OCI-M1 (cell line): ENCODE measurements around the gene NFATC2.

ENCODE experiments used
- DNase-seq: peaks from one replicate; lab custom pipeline; 2025; lab: John Stamatoyannopoulos, UW

Gene NFATC2

DNA sequence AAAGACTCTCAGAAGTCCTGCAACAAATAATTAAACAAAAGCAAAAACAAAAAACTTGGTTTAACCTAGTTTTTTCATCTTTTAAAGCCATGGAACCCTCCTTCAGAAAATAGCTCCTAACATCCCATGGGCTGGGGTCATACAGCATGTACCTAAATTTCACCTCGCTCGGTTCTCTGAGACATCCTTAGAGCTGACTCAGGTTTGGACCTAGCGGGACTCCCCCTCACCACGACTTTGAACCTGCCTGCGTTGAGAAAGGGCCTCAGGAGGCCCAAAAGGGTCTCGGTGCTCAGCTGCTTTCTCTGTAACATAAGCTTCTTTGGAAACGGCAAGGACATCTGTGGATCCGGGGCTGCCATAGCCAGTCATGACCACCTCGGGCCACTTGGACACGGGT lies 112.8 kb downstream of the NFATC2 start:
- no peak for DNase-seq

- no peak for DNase-seq
Observed at GRCh38 chr20:51429144-51429482, 113.4 kb downstream of the NFATC2 start.

- no peak for DNase-seq
Observed at GRCh38 chr20:51428401-51429143, 113.9 kb downstream of the NFATC2 start.

- no peak for DNase-seq
Observed at GRCh38 chr20:51427651-51428291, 114.7 kb downstream of the NFATC2 start.

DNA sequence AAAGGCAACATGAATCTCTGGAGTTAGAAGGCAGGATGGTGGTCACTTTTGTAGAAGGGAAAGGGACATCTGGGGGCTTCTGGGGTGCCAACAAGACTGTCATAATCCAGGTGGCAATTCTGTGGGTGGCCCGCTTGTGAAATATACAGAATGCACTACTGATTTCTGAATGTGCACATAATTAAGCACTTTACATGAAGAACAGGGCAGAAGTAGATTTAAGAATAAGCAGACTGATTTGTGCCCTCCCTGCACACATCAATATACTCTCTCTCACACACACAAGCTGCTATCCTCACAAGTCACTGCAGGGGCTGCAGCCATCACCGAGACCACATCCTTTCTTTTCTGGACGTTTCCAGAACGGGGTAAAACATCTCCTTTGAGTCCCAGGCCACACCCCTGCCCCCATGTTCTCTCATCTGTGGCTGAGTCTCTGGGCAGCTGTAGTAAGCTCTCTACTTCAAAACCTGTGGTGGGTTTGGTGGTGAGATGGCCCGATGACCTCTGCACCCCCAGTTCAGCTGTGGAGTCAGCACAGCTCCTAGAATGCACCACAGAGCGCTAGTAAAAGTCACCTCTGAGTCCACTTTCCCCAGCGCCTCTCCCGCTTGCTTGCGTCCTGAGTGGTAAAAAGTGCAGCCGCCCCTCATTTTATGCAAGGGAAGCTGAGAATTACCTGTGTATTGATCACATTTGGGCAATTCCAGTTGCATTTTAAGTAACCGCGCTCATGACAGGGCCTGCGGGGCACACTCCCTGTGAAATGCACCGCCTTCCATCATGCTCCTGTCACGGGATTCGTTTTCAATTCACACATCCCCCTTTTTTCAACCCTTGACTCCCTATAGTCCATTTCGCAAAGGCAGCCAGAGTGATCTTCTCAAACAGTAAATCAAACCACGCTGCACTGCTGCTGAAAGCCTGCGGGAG lies 115.5 kb downstream of the NFATC2 start:
- no peak for DNase-seq

- DNase-seq: no peak
Observed at GRCh38 chr20:51425347-51426106, 117.0 kb downstream of the NFATC2 start.

DNA sequence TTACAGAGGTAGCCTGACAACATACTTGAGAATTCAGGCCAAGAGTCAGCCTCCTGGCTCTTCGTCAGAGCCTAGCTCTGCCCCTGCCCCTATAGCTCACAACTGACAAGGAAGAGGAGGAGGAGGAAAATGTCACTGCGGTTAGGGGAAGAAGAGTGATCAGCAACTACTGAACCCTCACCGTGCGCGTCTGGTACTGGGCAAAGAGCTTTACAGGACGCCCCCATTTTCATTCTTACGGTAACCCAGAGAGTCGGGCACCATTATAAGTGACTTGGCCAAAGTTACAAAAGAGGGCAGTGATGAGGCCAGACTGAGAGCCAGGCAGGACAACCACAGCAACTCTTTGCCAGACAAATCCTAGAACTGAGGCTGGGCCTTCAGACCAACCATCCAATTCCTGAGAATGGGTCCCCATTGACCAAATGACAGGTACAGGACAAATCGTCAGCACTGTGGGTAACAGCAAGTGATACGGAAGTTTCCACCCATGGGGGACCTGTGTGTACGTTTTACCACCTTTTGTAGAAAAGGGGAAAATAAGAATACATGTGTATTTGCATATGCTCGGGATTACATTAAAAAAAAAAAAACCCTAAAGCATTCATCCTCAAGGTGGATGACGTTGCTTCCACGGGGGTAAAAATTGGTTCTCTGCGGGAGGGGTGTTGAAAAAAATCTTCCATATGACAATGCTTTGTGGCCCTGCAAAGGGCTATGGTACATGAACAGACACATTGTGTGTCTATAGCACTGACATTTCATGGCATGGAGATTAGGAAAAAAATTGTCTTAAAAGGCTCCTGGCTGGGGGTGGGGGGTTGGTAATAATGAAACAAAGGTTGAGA lies 118.0 kb downstream of the NFATC2 start:
- DNase-seq: no peak

DNA sequence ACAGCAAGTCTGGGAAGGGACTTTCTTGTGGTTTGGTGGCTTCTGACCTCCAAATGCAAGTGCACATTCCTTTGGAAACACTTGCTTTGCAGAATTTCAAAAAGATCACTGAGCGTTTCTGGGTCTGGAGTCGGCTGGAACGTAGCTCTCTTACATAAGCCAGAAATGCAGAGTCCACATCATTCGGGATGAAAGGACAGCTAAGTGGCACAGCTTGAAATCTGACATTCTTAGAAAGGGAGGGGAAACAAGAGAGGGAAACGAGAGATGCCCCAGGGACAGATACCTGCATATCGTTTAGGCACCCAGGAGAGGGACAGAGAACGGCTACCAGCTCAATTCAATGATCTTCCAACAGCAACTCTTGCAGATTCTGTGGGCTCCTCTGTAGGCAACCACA lies 118.7 kb downstream of the NFATC2 start:
- no peak for DNase-seq

DNA sequence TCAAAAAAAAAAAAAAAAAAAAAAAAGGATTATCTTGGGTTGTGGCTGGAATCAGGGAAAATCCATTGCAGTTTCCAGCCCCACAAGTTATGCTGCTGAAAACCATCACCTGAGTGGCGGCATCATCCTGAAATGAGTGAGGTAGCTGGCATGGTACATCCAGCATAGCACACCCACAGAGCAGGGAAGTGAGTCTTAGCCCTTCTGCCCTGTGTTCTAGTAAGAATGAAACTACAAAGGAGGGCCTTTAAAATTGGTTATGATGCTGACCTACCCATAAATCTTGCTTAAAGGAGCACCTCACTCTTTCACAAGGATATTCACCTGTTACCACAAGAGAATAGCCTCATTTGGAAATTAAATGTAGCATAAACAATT lies 119.2 kb downstream of the NFATC2 start:
- DNase-seq: no peak

- DNase-seq: no peak
Observed at GRCh38 chr20:51422514-51423289, 119.8 kb downstream of the NFATC2 start.

DNA sequence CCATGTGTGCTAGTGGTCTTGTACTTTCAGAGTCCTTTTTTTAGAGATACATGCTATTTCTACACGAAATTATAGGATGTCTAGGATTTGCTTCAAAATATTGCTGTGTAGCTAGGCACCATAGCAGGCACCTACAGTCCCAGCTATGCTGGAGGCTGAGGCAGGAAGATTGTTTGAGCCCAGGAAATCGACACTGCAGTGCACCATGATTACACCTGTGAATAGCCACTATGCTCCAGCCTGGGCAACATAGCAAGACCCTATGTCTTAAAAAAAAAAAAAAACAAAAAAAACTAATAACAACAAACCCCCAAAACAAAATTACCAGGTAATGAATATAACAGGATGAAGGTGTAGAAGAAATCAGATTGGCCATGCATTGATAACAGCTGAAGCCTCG lies 121.7 kb downstream of the NFATC2 start:
- no peak for DNase-seq

DNA sequence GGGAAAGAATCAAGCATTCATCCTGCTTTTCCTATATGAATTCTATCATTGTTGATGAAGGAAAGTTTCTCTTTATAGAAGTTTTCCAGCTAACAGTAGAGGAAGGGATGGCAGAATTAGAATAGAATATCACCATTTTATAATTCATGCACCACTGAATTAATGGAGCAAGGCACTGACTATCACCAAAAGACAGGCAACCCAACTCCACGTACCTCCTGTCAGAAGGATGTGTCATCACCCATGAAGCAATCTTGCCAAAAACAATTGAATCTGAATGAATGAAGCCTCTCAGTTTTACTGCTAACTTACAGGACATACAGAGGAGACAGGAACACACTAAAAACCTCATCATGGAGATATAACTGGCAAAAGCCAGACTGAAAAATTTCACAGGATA lies 122.4 kb downstream of the NFATC2 start:
- DNase-seq: no peak

GRCh38 chr20:51419646-51420045 lies 122.9 kb downstream of the NFATC2 start:
- DNase-seq: no peak

DNA sequence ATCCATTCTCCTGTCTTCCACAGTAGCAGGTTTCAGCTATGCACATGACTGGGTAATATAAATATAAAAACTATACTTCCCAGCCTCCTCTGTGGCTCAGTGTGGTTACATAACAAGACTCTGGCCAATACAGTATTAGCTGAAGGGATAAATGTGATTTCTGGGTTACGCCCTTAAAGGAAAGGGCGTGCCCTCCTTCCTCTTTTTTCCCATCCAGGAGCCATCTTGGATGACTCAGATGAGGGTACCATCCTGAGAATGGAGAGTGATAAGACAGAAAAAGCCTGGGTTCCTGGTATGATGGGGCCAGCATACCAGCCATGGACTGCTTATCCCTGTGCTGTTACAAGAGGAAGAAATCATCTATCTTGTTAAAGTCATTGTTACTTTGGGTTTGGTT lies 123.3 kb downstream of the NFATC2 start:
- peak; percentile 64 for DNase-seq

- DNase-seq: no peak
Observed at GRCh38 chr20:51418137-51418529, 124.4 kb downstream of the NFATC2 start.

DNA sequence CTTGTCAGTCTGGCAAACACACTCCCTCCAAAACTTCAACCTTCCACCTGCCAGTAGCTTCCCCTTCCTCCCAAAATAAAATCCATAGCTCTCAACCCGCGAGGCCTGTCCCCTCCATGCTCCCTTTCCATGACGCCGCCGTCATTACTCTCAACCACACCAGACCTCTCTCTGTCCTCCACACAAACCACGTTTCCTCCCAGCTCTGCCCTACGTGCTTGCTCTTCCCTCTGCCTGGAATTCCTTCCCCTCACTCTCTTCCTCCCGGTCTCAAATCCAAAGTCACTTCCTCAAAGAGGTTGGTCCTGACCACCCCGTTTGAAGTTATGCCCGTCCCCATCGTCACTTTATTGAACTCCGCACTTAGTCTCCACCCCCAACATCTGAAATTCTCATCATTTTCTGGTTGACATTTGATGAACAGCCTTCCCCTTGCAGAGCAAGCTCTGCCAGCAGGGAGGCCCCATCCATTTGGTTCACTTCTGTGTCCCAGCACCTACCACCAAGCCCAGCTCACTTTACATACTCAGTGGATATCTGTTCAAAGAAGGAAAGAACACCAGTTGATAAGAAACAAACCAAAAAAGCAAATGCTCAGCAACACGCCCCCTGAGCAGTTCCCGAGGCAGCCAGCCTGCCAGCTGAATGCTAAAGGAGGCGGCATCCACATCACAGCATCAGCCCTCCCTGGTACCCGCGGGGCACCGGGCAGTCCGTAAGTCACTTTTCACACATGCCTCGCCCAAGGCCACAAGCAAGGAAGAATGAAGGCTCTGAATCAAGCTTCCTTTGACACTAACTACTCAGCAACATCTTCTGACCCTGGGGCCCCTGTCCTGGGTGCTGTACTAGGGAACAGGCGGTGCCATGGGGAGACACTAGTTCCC lies 125.0 kb downstream of the NFATC2 start:
- DNase-seq: no peak

GRCh38 chr20:51416532-51417249 lies 125.8 kb downstream of the NFATC2 start:
- no peak for DNase-seq

DNA sequence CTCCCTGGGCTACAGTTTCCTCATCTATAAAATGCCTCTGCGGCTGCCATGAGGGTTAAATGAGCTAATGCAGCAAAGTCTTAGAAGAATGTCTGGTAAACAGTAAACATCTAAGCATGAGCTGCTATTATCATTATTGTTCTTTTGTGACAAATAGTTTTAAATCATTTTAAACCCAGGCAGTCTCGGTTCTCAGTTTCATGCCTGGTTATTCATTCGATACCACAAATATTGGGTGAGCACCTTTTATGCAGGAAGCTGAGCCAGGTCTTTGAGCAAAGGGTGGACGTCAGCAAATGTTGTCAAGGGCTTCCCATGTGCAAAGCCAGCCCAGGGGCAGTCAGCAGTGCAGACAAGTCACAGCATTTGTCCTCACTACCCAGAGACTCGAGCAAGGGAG lies 128.7 kb downstream of the NFATC2 start:
- DNase-seq: no peak
